B cell (primary cell): ENCODE data around the gene CALML6. TPM values are rescaled to one million over a fixed set of nuclear protein-coding genes. Genes with fewer than 3 reads are reported as not detected.

Experiments used
- ATAC-seq: fragments of 200-7000 bp; cut with Tn5 transposase; one replicate; pipeline ENCODE4 v1.10.0; 2021; ENCODE audit warnings: low read depth, mild to moderate bottlenecking, moderate number of reproducible peaks, moderate library complexity
- CTCF ChIA-PET: fragments of 350-600 bp; sonication (Branson Sonifier 250); formaldehyde crosslinking; loops from one replicate; lab custom pipeline; 2021; ENCODE audit warnings: antibody characterized with exemption, inconsistent platforms; lab: Charles Lee
- POLR2A ChIA-PET: fragments of 350-600 bp; sonication (Branson Sonifier 250); formaldehyde crosslinking; loops from one replicate; lab custom pipeline; 2021; ENCODE audit warnings: antibody characterized with exemption; lab: Charles Lee
- DNase-seq: peaks from one replicate; pipeline ENCODE4 v3.0.0; 2013
- H2AFZ ChIP-seq: 2 replicates; pipeline ENCODE4 v1.6.1; 2012; ENCODE audit warnings: mild to moderate bottlenecking, low read depth, low read length; ENCODE audit not compliant: insufficient read depth, poor library complexity, severe bottlenecking
- H3K27ac ChIP-seq, 2 donors: 1 replicate in 1 of 2; 2 replicates in 1 of 2; pipeline ENCODE4 v1.5.1; 2012 to 2013; ENCODE audit warnings: low read length in 2 of 2, mild to moderate bottlenecking in 2 of 2, moderate library complexity in 1 of 2
- H3K27me3 ChIP-seq, 4 experiments: fragments of 200-600 bp in 1 of 4; sonication (generic) in 1 of 4; replicated peaks in 1 of 4; 1 replicate in 2 of 4; 2 replicates in 2 of 4; pipeline versions ENCODE4 v1.6.1 to v1.7.0; 2013 to 2016; ENCODE audit warnings: low read length in 3 of 4, mild to moderate bottlenecking in 2 of 4, mixed read lengths in 1 of 4, moderate library complexity in 1 of 4; ENCODE audit not compliant: insufficient read depth in 4 of 4, control insufficient read depth in 3 of 4; ENCODE audit errors: control extremely low read depth in 1 of 4
- H3K36me3 ChIP-seq, 2 experiments: replicated peaks in 1 of 2; 1 replicate in 1 of 2; 2 replicates in 1 of 2; pipeline versions ENCODE4 v1.6.1 to v1.7.1; 2013; ENCODE audit warnings: low read length in 1 of 2; ENCODE audit not compliant: insufficient read depth in 2 of 2, control insufficient read depth in 1 of 2; ENCODE audit errors: control extremely low read depth in 1 of 2, extremely low read depth in 1 of 2
- H3K4me1 ChIP-seq, 2 donors: fragments of 200-600 bp in 1 of 2; sonication (generic) in 1 of 2; 1 replicate in 1 of 2; 2 replicates in 1 of 2; pipeline versions ENCODE4 v1.5.1 to v1.6.1; 2013 to 2017; ENCODE audit warnings: low read length in 2 of 2; ENCODE audit not compliant: control insufficient read depth in 2 of 2, insufficient read depth in 2 of 2
- H3K4me2 ChIP-seq: replicated peaks from 2 replicates; pipeline ENCODE3; 2012; ENCODE audit warnings: mild to moderate bottlenecking, low read depth, low read length; ENCODE audit not compliant: poor library complexity, severe bottlenecking
- H3K4me3 ChIP-seq, 5 experiments: fragments of 200-600 bp in 1 of 5; sonication (generic) in 1 of 5; 1 replicate in 3 of 5; 2 replicates in 2 of 5; pipeline versions ENCODE4 v1.5.1 to v1.7.0; 2011 to 2016; ENCODE audit warnings: low read length in 4 of 5, mild to moderate bottlenecking in 4 of 5, low read depth in 2 of 5, control low read depth in 1 of 5, moderate library complexity in 1 of 5; ENCODE audit not compliant: insufficient read depth in 1 of 5; ENCODE audit errors: control extremely low read depth in 1 of 5, extremely low read depth in 1 of 5
- H3K79me2 ChIP-seq: fragments of 200-600 bp; sonication (generic); one replicate; pipeline ENCODE4 v1.6.0; 2016; ENCODE audit warnings: low read length; ENCODE audit not compliant: control insufficient read depth, insufficient read depth
- H3K9ac ChIP-seq: fragments of 200-600 bp; sonication (generic); 2 replicates; pipeline ENCODE4 v1.6.1; 2017; ENCODE audit warnings: mild to moderate bottlenecking, low read length, moderate library complexity
- H3K9me3 ChIP-seq, 3 donors: one replicate each; pipeline versions ENCODE4 v1.6.1 to v1.7.1; 2013; ENCODE audit warnings: low read length in 2 of 3; ENCODE audit not compliant: control insufficient read depth in 2 of 3, insufficient read depth in 1 of 3; ENCODE audit errors: control extremely low read depth in 1 of 3
- H4K20me1 ChIP-seq: 2 replicates; pipeline ENCODE4 v1.6.0; 2012; ENCODE audit warnings: mild to moderate bottlenecking, low read length; ENCODE audit not compliant: insufficient read depth, control insufficient read depth, poor library complexity, severe bottlenecking
- H3K27ac Mint-ChIP-seq: one replicate; pipeline ENCODE4 v1.8.0; 2021; ENCODE audit warnings: mixed read lengths
- H3K27me3 Mint-ChIP-seq: one replicate; pipeline ENCODE4 v1.8.0; 2021; ENCODE audit warnings: mixed read lengths
- H3K4me1 Mint-ChIP-seq: one replicate; pipeline ENCODE4 v1.8.0; 2021; ENCODE audit warnings: mixed read lengths
- H3K4me3 Mint-ChIP-seq: one replicate; pipeline ENCODE4 v1.8.0; 2021; ENCODE audit warnings: mixed read lengths
- H3K9me3 Mint-ChIP-seq: one replicate; pipeline ENCODE4 v1.8.0; 2022; ENCODE audit warnings: mixed read lengths; ENCODE audit not compliant: insufficient read depth
- EZH2 ChIP-seq: IDR thresholded peaks from 2 replicates; pipeline ENCODE4 v1.6.1; 2012; ENCODE audit warnings: borderline replicate concordance, low read depth, mild to moderate bottlenecking, moderate library complexity, low read length; ENCODE audit not compliant: insufficient read depth, poor library complexity, severe bottlenecking
- WGBS: methylation state at CpG from one replicate; pipeline ENCODE4 v1.1.5; 2013; ENCODE audit warnings: missing lambda C conversion rate; ENCODE audit not compliant: insufficient coverage; 5-methylcytosine and 5-hydroxymethylcytosine counted together
- intact Hi-C: fragments of 100-400 bp; cut with micrococcal nuclease; formaldehyde crosslinking; loops from one replicate; pipeline ENCODE4 v1.10.0; 2022
- polyA plus RNA-seq: library from polyadenylated mRNA; depleted of rRNA; stranded (reverse); fragments of >200 nt; gene quantifications from 2 replicates; pipeline ENCODE4 v1.2.3, GENCODE V29; 2012
- total RNA-seq, 2 donors: library from RNA; stranded (reverse); fragments of 120-200 nt in 1 of 2; gene quantifications; 1 replicate in 1 of 2; 2 replicates in 1 of 2; pipeline versions ENCODE4 v1.2.3 to v1.2.4, GENCODE V29; 2013 to 2022
- TF ChIP-seq, protein P1 (sequence below): fragments of 200-600 bp; IDR thresholded peaks from one replicate; pipeline ENCODE4 v1.8.0; 2022; ENCODE audit warnings: antibody characterized with exemption, mild to moderate bottlenecking

Gene CALML6
- total and polyA plus RNA-seq, 2 donors (not counting 1 experiment from before 2014, with no cell fraction given), result 0.64 to 2.0 TPM

DNA sequence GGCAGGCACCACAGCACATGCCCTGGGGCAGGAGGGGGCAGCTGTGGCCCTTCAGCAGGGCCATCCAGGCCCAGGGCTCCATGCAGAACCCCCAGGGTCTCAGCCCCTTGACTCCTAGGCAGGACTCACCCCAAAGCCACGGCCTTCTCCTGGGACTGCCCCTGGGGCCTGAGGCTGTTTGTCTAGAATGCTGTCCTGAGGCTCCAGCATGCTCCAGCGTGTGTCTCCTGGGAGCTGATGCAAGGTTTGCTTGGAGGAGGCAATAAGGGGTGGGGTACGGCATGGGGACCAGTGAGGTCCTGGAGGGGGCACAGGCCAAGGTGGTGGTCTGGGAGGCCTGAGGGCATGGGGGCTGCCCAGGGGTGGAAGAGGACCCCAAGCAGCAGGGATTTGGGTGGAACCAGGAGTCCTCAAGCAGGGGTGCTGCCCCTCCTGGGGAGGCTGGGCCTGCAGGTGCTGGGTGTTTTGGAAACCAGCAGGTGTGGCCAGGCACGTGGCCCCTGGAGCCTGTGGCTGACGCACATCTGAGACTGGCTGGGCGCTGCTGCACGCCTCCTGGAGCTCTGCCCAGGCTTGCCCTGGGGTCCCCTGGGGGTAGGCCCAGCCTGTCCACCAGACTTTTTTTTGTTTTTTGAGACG, 7.8 kb upstream of the CALML6 start:
- H3K4me1 ChIP-seq, result peaks cover 23 to 34% of the 10 kb centered on the region in 2 donors
- Mint-ChIP-seq H3K4me1 (peaks cover 26% of the 10 kb centered on the region), H3K27ac (peak overlapping the region; percentile 74), H3K27me3 (no peaks in the 10 kb centered on the region), H3K9me3 (no peaks in the 10 kb centered on the region), H3K4me3 (peak overlapping the region; percentile 75)
- POLR2A ChIA-PET, result interaction anchor here (0.6 to 3.5 kb wide), 7 partner anchors 12 to 277 kb away, joined by 3 to 24 read pairs (median 5); partner anchors contain the start of genes NADK and TMEM52
- H3K4me2 ChIP-seq, result peak overlapping the region; percentile 33
- peak; percentile 28 for ATAC-seq
- DNase-seq, result peak; percentile 74
- WGBS, result 12% methylated on average over 8 of the region's 8 CpGs
- no peaks in the 10 kb centered on the region for H4K20me1 ChIP-seq
- peak overlapping the region; percentile 10 to 30 for H3K27ac ChIP-seq
- H2AFZ ChIP-seq, result no peak overlapping the region
- no peaks in the 10 kb centered on the region for H3K27me3 ChIP-seq
- H3K9me3 ChIP-seq, result peaks cover 0 to 15% (median 0%) of the 10 kb centered on the region in 3 donors
- H3K36me3 ChIP-seq, result no peaks in the 10 kb centered on the region
- TF ChIP-seq, protein P1, sequence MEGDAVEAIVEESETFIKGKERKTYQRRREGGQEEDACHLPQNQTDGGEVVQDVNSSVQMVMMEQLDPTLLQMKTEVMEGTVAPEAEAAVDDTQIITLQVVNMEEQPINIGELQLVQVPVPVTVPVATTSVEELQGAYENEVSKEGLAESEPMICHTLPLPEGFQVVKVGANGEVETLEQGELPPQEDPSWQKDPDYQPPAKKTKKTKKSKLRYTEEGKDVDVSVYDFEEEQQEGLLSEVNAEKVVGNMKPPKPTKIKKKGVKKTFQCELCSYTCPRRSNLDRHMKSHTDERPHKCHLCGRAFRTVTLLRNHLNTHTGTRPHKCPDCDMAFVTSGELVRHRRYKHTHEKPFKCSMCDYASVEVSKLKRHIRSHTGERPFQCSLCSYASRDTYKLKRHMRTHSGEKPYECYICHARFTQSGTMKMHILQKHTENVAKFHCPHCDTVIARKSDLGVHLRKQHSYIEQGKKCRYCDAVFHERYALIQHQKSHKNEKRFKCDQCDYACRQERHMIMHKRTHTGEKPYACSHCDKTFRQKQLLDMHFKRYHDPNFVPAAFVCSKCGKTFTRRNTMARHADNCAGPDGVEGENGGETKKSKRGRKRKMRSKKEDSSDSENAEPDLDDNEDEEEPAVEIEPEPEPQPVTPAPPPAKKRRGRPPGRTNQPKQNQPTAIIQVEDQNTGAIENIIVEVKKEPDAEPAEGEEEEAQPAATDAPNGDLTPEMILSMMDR, result no peak
- no peak overlapping the region for H3K9ac ChIP-seq
- CTCF ChIA-PET, result interaction anchor here (1.1 to 6.3 kb wide), 10 partner anchors 10 to 138 kb away, joined by 3 to 67 read pairs (median 14); partner anchors contain the start of gene NADK
- intact Hi-C loops, result loop anchor here (5.0 kb wide), 2 partner anchors 65 to 290 kb away; no protein-coding TSS in a partner anchor
- H3K4me3 ChIP-seq, result no peak overlapping the region
- peaks cover 26% of the 10 kb centered on the region for H3K79me2 ChIP-seq

DNA sequence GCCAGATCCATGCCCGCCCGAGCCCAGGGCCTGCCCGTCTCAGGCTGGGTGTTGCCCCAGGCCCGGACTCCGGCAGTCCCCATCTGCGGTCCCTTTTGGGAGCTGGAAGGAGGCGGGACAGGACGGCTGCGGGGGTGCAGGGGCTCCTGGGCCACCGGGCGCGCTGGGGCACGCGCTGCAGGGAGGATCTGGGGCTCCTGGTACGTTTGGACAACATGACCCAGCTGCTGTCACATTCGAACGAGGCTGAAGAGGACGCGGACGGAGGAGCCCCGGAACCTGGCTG, 6.6 kb upstream of the CALML6 start:
- H3K27me3 ChIP-seq, result no peaks in the 10 kb centered on the region
- TF ChIP-seq, protein P1, result no peak
- TF ChIP-seq EZH2, result no peak
- no peaks in the 10 kb centered on the region for H3K9me3 Mint-ChIP-seq

More for the DNA sequence above, 6.6 kb upstream of the CALML6 start:
- 8% methylated on average over 21 of the region's 21 CpGs for WGBS
- H3K36me3 ChIP-seq, result no peaks in the 10 kb centered on the region
- H3K9me3 ChIP-seq, result peaks cover 0 to 9% (median 0%) of the 10 kb centered on the region in 3 donors
- DNase-seq (no peak), ATAC-seq (no peak)
- peak overlapping the region; percentile 75 for H3K4me3 Mint-ChIP-seq
- peak overlapping the region; percentile 74 for H2AFZ ChIP-seq
- ChIA-PET CTCF (interaction anchor here (0.5 to 6.3 kb wide), 18 partner anchors 9 to 473 kb away, joined by 3 to 67 read pairs (median 4); partner anchors contain the start of gene NADK), POLR2A (interaction anchor here (0.6 to 1.9 kb wide), 9 partner anchors 13 to 509 kb away, joined by 3 to 24 read pairs (median 6); partner anchors contain the start of genes CCNL2, MIB2 and NADK)
- H3K4me1 ChIP-seq, result peaks cover 23 to 34% of the 10 kb centered on the region in 2 donors
- H3K4me2 ChIP-seq, result peak overlapping the region; percentile 97
- H4K20me1 ChIP-seq, result no peaks in the 10 kb centered on the region
- peaks cover 26% of the 10 kb centered on the region for H3K79me2 ChIP-seq
- peak overlapping the region; percentile 56 for H3K27ac Mint-ChIP-seq
- peaks cover 23% of the 10 kb centered on the region for H3K4me1 Mint-ChIP-seq
- intact Hi-C loops, result loop anchor here (2.0 to 5.0 kb wide), 4 partner anchors 66 to 482 kb away; partner anchors contain the start of genes MORN1 and RER1
- H3K27me3 Mint-ChIP-seq, result no peaks in the 10 kb centered on the region
- H3K27ac ChIP-seq, result peak overlapping the region; percentile 60 to 80
- H3K9ac ChIP-seq, result peak overlapping the region; percentile 67
- peak overlapping the region; percentile 17 to 69 (median 57) for H3K4me3 ChIP-seq
